ENCODE measurements around the gene MAP2K5.

The MAP2K5 gene

DNA sequence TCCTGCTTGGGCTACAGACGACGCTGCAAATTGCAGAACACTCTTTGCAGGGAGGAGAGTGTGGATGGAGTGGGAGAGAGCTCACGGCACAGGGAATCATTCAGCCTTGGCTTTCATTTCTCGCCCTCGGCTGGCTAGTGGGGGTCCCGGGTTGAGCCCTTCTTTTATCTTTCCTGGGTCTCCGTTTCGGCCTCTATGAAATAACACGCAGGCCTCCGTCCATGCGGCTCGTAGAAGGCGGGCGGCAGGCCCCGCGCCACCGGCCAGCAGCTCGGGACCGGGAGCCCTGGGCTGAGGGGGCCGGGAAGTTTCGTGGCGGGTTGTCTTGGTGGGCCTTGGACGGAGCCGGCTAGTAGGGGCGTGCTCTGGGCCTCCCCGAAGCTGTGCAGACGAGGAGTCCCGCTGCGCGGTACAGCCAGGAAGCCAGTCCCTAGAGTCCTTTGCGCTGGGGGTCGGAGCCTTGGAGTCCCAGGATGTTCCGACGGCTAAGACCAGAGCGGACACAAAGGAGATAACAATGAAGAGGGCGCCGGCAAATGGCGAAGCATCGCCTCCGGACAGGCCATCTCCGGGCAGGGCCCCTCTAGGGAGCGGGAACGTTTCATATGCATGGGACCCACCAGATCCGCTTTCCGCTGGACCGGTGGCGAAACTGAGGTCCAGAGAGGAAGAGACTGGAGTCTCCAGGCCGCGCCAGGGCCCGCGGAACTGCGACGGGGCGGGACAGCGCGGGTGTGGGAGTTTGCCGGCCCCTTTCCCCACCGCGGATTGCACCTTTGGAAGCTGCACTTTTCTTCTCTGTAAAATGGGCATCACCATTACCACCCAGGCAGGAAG is 293.0 kb downstream of the MAP2K5 start:
- Mint-ChIP-seq H3K27me3 (ENCODE audit: low read depth) (peaks cover 88% of the 10 kb centered on the region), H3K4me3 (peak overlapping the region; percentile 80 to 83 (median 82)), H3K4me1 (peaks cover 53% of the 10 kb centered on the region), H3K9me3 (no peaks in the 10 kb centered on the region), H3K36me3 (ENCODE audit: low read depth) (no peaks in the 10 kb centered on the region), H3K27ac (no peak overlapping the region)
- TF ChIP-seq, protein P1, sequence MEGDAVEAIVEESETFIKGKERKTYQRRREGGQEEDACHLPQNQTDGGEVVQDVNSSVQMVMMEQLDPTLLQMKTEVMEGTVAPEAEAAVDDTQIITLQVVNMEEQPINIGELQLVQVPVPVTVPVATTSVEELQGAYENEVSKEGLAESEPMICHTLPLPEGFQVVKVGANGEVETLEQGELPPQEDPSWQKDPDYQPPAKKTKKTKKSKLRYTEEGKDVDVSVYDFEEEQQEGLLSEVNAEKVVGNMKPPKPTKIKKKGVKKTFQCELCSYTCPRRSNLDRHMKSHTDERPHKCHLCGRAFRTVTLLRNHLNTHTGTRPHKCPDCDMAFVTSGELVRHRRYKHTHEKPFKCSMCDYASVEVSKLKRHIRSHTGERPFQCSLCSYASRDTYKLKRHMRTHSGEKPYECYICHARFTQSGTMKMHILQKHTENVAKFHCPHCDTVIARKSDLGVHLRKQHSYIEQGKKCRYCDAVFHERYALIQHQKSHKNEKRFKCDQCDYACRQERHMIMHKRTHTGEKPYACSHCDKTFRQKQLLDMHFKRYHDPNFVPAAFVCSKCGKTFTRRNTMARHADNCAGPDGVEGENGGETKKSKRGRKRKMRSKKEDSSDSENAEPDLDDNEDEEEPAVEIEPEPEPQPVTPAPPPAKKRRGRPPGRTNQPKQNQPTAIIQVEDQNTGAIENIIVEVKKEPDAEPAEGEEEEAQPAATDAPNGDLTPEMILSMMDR (IDR thresholded peaks at IDR 0.05; ENCODE audit: unreplicated experiment in 3 of 3) = no peak

DNA sequence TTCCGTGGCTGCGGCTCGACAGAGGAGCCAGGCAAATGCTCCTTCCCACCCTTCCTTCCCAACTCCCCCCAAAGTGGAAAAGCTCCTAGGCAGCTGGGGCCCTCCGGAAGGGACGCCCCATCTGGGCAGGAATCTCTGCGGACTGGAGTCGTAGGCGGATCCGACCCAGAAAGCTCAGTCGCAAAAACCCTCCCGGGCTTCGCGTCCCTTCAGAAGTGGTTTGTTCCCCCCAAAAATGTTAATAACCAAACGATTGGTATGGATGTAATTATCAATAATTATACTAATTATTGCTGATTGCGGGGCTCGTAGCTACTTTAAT is 293.6 kb downstream of the MAP2K5 start:
- H3K9me3 Mint-ChIP-seq = no peaks in the 10 kb centered on the region
- peaks cover 82% of the 10 kb centered on the region for H3K27me3 Mint-ChIP-seq (ENCODE audit: low read depth)
- peak overlapping the region in 1 of 3 experiments; percentile 75 for H3K27ac Mint-ChIP-seq
- no peaks in the 10 kb centered on the region for H3K36me3 Mint-ChIP-seq (ENCODE audit: low read depth)
- H3K4me1 Mint-ChIP-seq = peaks cover 54% of the 10 kb centered on the region
- TF ChIP-seq, protein P1 (IDR thresholded peaks at IDR 0.05; ENCODE audit: unreplicated experiment in 3 of 3) = no peak
- H3K4me3 Mint-ChIP-seq = peak overlapping the region; percentile 77 to 83 (median 80)

DNA sequence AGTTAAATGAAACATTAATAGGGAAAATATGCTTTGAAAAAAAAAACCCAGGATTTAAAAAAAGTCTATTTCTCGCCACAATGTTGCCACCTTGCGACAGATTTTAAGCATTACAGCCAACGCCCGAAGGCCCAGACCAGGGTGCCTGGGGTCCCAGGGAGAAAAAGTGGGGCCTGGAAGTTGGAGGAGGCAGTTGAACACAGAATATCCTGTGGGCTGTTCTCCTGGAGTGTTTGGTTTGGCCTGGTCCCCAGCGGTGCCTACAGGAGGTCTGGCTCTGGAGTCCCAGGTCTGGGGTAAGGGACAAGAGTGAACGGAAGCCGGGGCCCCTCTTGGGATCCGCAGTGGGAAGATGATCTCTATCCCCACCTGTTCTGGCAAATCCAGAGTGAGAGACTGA is 294.0 kb downstream of the MAP2K5 start:
- TF ChIP-seq, protein P1 (IDR thresholded peaks at IDR 0.05; ENCODE audit: unreplicated experiment in 3 of 3) = peak; percentile 83 to 87 (median 85)
- peaks cover 54% of the 10 kb centered on the region for H3K4me1 Mint-ChIP-seq
- H3K27me3 Mint-ChIP-seq (ENCODE audit: low read depth) = peaks cover 78% of the 10 kb centered on the region
- H3K36me3 Mint-ChIP-seq (ENCODE audit: low read depth) = no peaks in the 10 kb centered on the region
- H3K27ac Mint-ChIP-seq = peak overlapping the region in 2 of 3 experiments; percentile 55 to 75
- no peaks in the 10 kb centered on the region for H3K9me3 Mint-ChIP-seq
- H3K4me3 Mint-ChIP-seq = peak overlapping the region; percentile 77 to 83 (median 80)

DNA sequence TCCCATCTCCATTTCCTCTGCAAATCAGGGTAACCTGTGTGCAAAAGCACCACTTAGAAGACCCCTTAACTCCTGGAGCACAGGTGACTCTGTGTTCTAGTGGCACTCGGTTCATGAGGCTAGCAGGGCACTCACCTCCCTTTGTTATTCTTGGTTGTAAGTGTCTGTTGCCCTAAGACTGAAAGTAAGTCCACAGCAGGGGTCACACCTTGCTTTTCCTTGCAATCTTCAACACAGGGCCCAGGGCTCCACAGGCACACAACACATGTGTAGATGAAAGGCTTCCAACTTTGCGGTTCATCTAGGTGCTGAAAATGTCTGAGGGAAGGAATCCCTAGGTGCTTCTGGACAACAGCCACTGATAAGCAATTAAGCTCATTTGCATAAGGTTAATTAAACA is 294.5 kb downstream of the MAP2K5 start:
- H3K27me3 Mint-ChIP-seq (ENCODE audit: low read depth) = peaks cover 74% of the 10 kb centered on the region
- TF ChIP-seq, protein P1 (IDR thresholded peaks at IDR 0.05; ENCODE audit: unreplicated experiment in 3 of 3) = no peak
- H3K4me3 Mint-ChIP-seq = no peak overlapping the region
- no peaks in the 10 kb centered on the region for H3K36me3 Mint-ChIP-seq (ENCODE audit: low read depth)
- no peak overlapping the region for H3K27ac Mint-ChIP-seq
- peaks cover 54% of the 10 kb centered on the region for H3K4me1 Mint-ChIP-seq
- H3K9me3 Mint-ChIP-seq = no peaks in the 10 kb centered on the region

DNA sequence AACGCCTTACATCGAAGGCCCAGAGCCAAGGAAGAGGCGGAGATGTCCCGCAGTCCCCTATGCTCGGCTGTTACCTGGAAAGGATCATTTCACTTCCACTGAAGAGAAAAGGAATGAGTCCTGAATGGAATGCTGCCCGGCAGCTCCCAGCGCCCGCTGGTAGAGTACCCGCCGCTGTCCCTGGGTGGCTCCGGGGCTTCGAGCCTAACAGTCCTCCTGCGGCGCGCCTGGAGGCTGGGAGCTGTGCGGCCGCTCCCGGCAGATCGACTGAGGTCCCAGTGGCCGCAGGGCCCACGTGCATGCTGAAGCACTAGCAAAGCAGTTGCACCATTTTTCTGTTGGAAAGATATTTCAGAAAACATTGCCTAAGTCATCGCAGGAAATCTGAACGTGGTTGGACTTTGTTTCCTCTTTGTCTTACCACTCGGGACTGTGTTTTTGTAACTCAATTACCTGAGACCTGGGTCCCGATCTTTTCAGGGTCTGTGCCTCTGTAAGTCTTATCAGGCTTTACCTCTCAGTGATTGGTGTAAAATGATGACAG is 296.4 kb downstream of the MAP2K5 start:
- H3K4me3 Mint-ChIP-seq = peak overlapping the region; percentile 76 to 92 (median 91)
- peaks cover 55% of the 10 kb centered on the region for H3K27me3 Mint-ChIP-seq (ENCODE audit: low read depth)
- peak overlapping the region; percentile 57 to 95 (median 67) for H3K27ac Mint-ChIP-seq

More for the DNA sequence above, 296.4 kb downstream of the MAP2K5 start:
- Mint-ChIP-seq H3K9me3 (no peaks in the 10 kb centered on the region), H3K4me1 (peaks cover 59% of the 10 kb centered on the region), H3K36me3 (ENCODE audit: low read depth) (no peaks in the 10 kb centered on the region)
- TF ChIP-seq, protein P1 (IDR thresholded peaks at IDR 0.05; ENCODE audit: unreplicated experiment in 3 of 3) = no peak
